Naive B cell (primary cell): ENCODE results near the gene TDRD10. TPM values are rescaled to one million over a fixed set of nuclear protein-coding genes. Genes with fewer than 3 reads are reported as not detected.

Experiments
- ATAC-seq, 2 donors: fragments of 150-1000 bp; cut with Tn5 transposase; 2 replicates each; pipeline ENCODE4 v1.10.0; 2021; ENCODE audit warnings: low read depth in 2 of 2, mild to moderate bottlenecking in 2 of 2, moderate library complexity in 2 of 2
- DNase-seq: peaks from one replicate; pipeline ENCODE4 v3.0.0; 2022
- H3K27ac Mint-ChIP-seq, 6 donors: one replicate each; pipeline ENCODE4 v1.8.0; 2020 to 2022; ENCODE audit warnings: mild to moderate bottlenecking in 6 of 6, mixed read lengths in 6 of 6, moderate library complexity in 5 of 6, inconsistent platforms in 2 of 6
- H3K27me3 Mint-ChIP-seq, 3 donors: one replicate each; pipeline ENCODE4 v1.8.0; 2021 to 2022; ENCODE audit warnings: mixed read lengths in 3 of 3, mild to moderate bottlenecking in 1 of 3
- H3K36me3 Mint-ChIP-seq, 2 donors: one replicate each; pipeline ENCODE4 v1.8.0; 2020 to 2022; ENCODE audit warnings: mixed read lengths in 2 of 2, inconsistent platforms in 1 of 2, mild to moderate bottlenecking in 1 of 2
- H3K4me1 Mint-ChIP-seq, 3 donors: one replicate each; pipeline ENCODE4 v1.8.0; 2020 to 2022; ENCODE audit warnings: mixed read lengths in 3 of 3, inconsistent platforms in 1 of 3, mild to moderate bottlenecking in 1 of 3, moderate library complexity in 1 of 3
- H3K4me3 Mint-ChIP-seq, 8 donors: one replicate each; pipeline ENCODE4 v1.8.0; 2020 to 2022; ENCODE audit warnings: mild to moderate bottlenecking in 8 of 8, mixed read lengths in 8 of 8, moderate library complexity in 8 of 8, inconsistent platforms in 2 of 8
- H3K9me3 Mint-ChIP-seq, 7 donors: one replicate each; pipeline ENCODE4 v1.8.0; 2020 to 2022; ENCODE audit warnings: mixed read lengths in 7 of 7, mild to moderate bottlenecking in 5 of 7, inconsistent platforms in 2 of 7, moderate library complexity in 1 of 7
- polyA plus RNA-seq, 6 donors: library from polyadenylated mRNA; unstranded; fragments of 300-500 nt; fragmentation: Illumina TruSeq; gene quantifications; one replicate each; pipeline ENCODE4 v1.2.3, GENCODE V29; 2021; ENCODE audit warnings: low read depth in 6 of 6

TDRD10 gene
- not detected for polyA plus RNA-seq

- H3K9me3 Mint-ChIP-seq = peaks cover 0 to 16% (median 6%) of the 10 kb centered on the region in 7 donors
- peaks cover 0 to 9% of the 10 kb centered on the region in 2 donors for H3K36me3 Mint-ChIP-seq
- ATAC-seq (peak; percentile 62 to 67), DNase-seq (peak; percentile 18)
- peaks cover 6 to 16% (median 9%) of the 10 kb centered on the region in 3 donors for H3K4me1 Mint-ChIP-seq
- peak within 1 kb of the TSS; percentile 7 to 87 (median 78) for H3K4me3 Mint-ChIP-seq
- H3K27ac Mint-ChIP-seq = peak within 1 kb of the TSS in 2 of 6 donors; percentile 30 to 62
- H3K27me3 Mint-ChIP-seq = peaks cover 29 to 59% (median 43%) of the 10 kb centered on the region in 3 donors
These were observed at the start of gene TDRD10, which contains the start of gene SHE for GRCh38 chr1:154502066-154502743. Gene TDRD10 (plus strand): TSS chr1:154502219. CDS start chr1:154506904, 4,685 bp downstream. Gene SHE (minus strand): TSS chr1:154502412. CDS start chr1:154502026, 386 bp downstream.

GRCh38 chr1:154453161-154453560 is 48.9 kb upstream of the TDRD10 start:
- H3K27ac Mint-ChIP-seq = no peak overlapping the region
- H3K36me3 Mint-ChIP-seq = peaks cover 5 to 12% of the 10 kb centered on the region in 2 donors
- peak overlapping the region in 1 of 8 donors; percentile 5 for H3K4me3 Mint-ChIP-seq
- H3K9me3 Mint-ChIP-seq = no peaks in the 10 kb centered on the region
- ATAC-seq (no peak), DNase-seq (no peak)
- no peaks in the 10 kb centered on the region for H3K4me1 Mint-ChIP-seq
- peaks cover 0 to 7% (median 6%) of the 10 kb centered on the region in 3 donors for H3K27me3 Mint-ChIP-seq

- no peak for DNase-seq
- Mint-ChIP-seq H3K4me3 (peak overlapping the region in 1 of 8 donors; percentile 40), H3K27ac (peak overlapping the region in 1 of 6 donors; percentile 39), H3K36me3 (peaks cover 5 to 12% of the 10 kb centered on the region in 2 donors), H3K27me3 (peaks cover 0 to 7% (median 6%) of the 10 kb centered on the region in 3 donors), H3K9me3 (no peaks in the 10 kb centered on the region), H3K4me1 (no peaks in the 10 kb centered on the region)
- ATAC-seq = no peak
These were observed 48.3 kb upstream of the TDRD10 start for GRCh38 chr1:154453574-154454352.

GRCh38 chr1:154454386-154455120 is 47.5 kb upstream of the TDRD10 start:
- Mint-ChIP-seq H3K4me1 (no peaks in the 10 kb centered on the region), H3K36me3 (peaks cover 5 to 12% of the 10 kb centered on the region in 2 donors), H3K27me3 (peaks cover 0 to 7% (median 6%) of the 10 kb centered on the region in 3 donors), H3K4me3 (no peak overlapping the region), H3K27ac (peak overlapping the region in 2 of 6 donors; percentile 12 to 25), H3K9me3 (no peaks in the 10 kb centered on the region)
- ATAC-seq (no peak), DNase-seq (no peak)

GRCh38 chr1:154456631-154457030 is 45.4 kb upstream of the TDRD10 start:
- H3K36me3 Mint-ChIP-seq = peaks cover 5 to 9% of the 10 kb centered on the region in 2 donors
- H3K4me1 Mint-ChIP-seq = no peaks in the 10 kb centered on the region
- H3K27ac Mint-ChIP-seq = no peak overlapping the region
- DNase-seq = no peak
- H3K4me3 Mint-ChIP-seq = no peak overlapping the region
- no peaks in the 10 kb centered on the region for H3K9me3 Mint-ChIP-seq
- peaks cover 0 to 6% (median 5%) of the 10 kb centered on the region in 3 donors for H3K27me3 Mint-ChIP-seq
- no peak for ATAC-seq

- H3K4me3 Mint-ChIP-seq = no peak overlapping the region
- DNase-seq (no peak), ATAC-seq (no peak)
- no peak overlapping the region for H3K27ac Mint-ChIP-seq
- H3K36me3 Mint-ChIP-seq = no peaks in the 10 kb centered on the region
- H3K27me3 Mint-ChIP-seq = peaks cover 0 to 6% (median 0%) of the 10 kb centered on the region in 3 donors
- no peaks in the 10 kb centered on the region for H3K9me3 Mint-ChIP-seq
- H3K4me1 Mint-ChIP-seq = no peaks in the 10 kb centered on the region
These were observed 42.9 kb upstream of the TDRD10 start for GRCh38 chr1:154459080-154459479.

GRCh38 chr1:154460695-154461260 is 41.2 kb upstream of the TDRD10 start:
- Mint-ChIP-seq H3K4me3 (no peak overlapping the region), H3K27me3 (no peaks in the 10 kb centered on the region), H3K9me3 (no peaks in the 10 kb centered on the region), H3K36me3 (no peaks in the 10 kb centered on the region), H3K4me1 (peaks cover 0 to under 1% (median 0%) of the 10 kb centered on the region in 3 donors), H3K27ac (no peak overlapping the region)
- ATAC-seq = no peak
- DNase-seq = no peak

- DNase-seq = no peak
- Mint-ChIP-seq H3K9me3 (no peaks in the 10 kb centered on the region), H3K4me3 (no peak overlapping the region), H3K27me3 (peaks cover 0 to 6% (median 0%) of the 10 kb centered on the region in 3 donors), H3K27ac (peak overlapping the region in 1 of 6 donors; percentile 54), H3K36me3 (no peaks in the 10 kb centered on the region), H3K4me1 (peaks cover 6 to 11% (median 9%) of the 10 kb centered on the region in 3 donors)
- no peak for ATAC-seq
These were observed 38.5 kb upstream of the TDRD10 start for GRCh38 chr1:154463512-154463990.

- Mint-ChIP-seq H3K4me3 (no peak overlapping the region), H3K9me3 (no peaks in the 10 kb centered on the region), H3K27me3 (peaks cover 0 to 6% (median 0%) of the 10 kb centered on the region in 3 donors), H3K4me1 (peaks cover 6 to 11% (median 9%) of the 10 kb centered on the region in 3 donors), H3K27ac (peak overlapping the region in 1 of 6 donors; percentile 51), H3K36me3 (no peaks in the 10 kb centered on the region)
- no peak for ATAC-seq
- no peak for DNase-seq
These were observed 36.3 kb upstream of the TDRD10 start for GRCh38 chr1:154465621-154466195.

- peak overlapping the region in 2 of 6 donors; percentile 51 to 84 for H3K27ac Mint-ChIP-seq
- ATAC-seq = no peak
- H3K27me3 Mint-ChIP-seq = peaks cover 0 to 6% (median 0%) of the 10 kb centered on the region in 3 donors
- no peaks in the 10 kb centered on the region for H3K36me3 Mint-ChIP-seq
- no peak for DNase-seq
- H3K9me3 Mint-ChIP-seq = no peaks in the 10 kb centered on the region
- H3K4me3 Mint-ChIP-seq = no peak overlapping the region
- H3K4me1 Mint-ChIP-seq = peaks cover 6 to 15% (median 9%) of the 10 kb centered on the region in 3 donors
These were observed 35.8 kb upstream of the TDRD10 start for GRCh38 chr1:154466206-154466605.

- Mint-ChIP-seq H3K4me1 (peaks cover 6 to 21% (median 9%) of the 10 kb centered on the region in 3 donors), H3K36me3 (no peaks in the 10 kb centered on the region), H3K27ac (peak overlapping the region in 3 of 6 donors; percentile 54 to 84 (median 63)), H3K27me3 (peaks cover 0 to 6% (median 0%) of the 10 kb centered on the region in 3 donors), H3K4me3 (no peak overlapping the region), H3K9me3 (no peaks in the 10 kb centered on the region)
- DNase-seq (no peak), ATAC-seq (no peak)
These were observed 35.0 kb upstream of the TDRD10 start for GRCh38 chr1:154466921-154467417.

- Mint-ChIP-seq H3K4me3 (no peak overlapping the region), H3K4me1 (peaks cover 6 to 21% (median 9%) of the 10 kb centered on the region in 3 donors), H3K27me3 (peaks cover 0 to 6% (median 0%) of the 10 kb centered on the region in 3 donors), H3K9me3 (no peaks in the 10 kb centered on the region), H3K27ac (peak overlapping the region in 1 of 6 donors; percentile 54), H3K36me3 (no peaks in the 10 kb centered on the region)
- no peak for DNase-seq
- ATAC-seq = no peak
These were observed 34.5 kb upstream of the TDRD10 start for GRCh38 chr1:154467434-154468102.
